ENCODE measurements around the gene ADGRB2.

Gene ADGRB2

DNA sequence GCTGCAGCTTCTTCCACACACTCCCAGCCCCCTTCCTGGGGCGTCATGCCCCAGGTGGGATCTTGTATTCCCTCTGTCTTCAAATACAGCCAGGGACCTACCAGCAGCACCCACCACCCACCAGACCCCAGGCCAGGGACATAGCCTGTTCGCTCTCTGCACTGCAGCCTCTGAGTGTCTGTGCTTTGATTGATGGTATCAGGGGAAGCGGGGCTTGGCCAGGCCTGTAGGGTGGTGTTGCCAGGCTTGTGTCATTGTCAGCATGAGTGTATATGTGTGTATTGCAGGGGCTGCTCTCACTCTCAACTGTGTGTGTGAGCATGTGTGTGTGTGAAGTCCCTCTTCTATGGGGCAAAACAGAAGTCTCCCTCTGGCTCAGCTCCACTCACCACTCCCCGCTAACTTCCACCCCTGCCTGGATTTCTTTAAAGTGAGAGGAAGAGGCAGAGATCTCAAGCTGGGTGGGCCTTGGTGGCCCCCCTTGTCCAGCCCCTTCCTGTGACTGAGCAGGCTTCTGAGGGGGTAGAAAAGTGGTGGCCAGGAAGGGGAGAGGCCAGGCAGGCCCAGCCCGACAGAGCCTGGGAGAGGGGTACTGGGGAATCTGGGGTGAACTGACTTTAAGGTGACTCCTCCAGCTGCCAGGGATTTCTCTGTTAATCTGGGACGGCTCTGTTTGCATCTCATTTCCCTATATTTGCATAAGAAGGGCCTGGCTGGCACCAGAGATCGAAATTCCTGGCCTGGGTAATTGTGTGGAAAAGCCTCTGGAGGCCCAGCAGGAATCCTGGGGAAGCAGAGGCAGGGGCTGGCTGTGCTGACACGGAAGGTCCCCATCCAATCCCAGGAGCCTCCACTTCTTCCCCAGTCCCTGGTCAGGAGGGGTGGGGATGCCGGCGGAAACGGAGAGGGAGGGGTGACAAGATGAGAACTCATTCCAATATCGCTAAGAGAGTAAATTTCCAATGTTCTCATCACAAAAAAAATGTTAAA is 18.6 kb upstream of the ADGRB2 start:
- DNase-seq (ENCODE audit: low read depth, low spot score) = no peak

DNA sequence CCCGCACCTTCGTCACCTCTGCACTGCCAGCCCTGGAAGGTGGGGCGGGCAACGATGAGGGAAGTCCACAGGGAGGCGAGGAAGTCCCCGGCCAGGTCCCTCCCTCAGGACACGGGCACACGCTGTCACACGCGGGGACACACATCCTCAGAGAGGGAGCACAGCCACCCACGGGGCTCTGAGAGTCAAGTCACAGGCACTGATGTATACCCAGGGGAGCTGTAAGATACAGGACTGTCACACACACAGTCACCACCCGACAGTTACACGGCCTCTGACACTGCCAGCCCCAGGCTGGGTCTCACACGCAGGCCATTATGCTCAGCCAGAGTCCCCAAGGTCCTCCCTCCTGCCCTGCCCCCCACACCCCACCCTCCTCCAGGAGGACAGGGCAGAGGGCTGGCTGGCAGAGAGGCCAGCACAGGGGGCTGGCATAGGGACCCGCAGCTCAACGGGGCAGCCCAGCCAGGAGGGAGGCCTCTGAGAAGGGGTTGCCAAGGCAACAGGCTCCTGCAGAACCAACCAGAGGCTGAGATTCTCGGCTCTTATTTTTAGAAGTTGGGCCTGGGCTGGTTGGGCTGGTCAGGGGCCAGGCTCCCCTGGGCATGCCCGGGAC is 17.7 kb upstream of the ADGRB2 start:
- DNase-seq (ENCODE audit: low read depth, low spot score) = no peak

DNA sequence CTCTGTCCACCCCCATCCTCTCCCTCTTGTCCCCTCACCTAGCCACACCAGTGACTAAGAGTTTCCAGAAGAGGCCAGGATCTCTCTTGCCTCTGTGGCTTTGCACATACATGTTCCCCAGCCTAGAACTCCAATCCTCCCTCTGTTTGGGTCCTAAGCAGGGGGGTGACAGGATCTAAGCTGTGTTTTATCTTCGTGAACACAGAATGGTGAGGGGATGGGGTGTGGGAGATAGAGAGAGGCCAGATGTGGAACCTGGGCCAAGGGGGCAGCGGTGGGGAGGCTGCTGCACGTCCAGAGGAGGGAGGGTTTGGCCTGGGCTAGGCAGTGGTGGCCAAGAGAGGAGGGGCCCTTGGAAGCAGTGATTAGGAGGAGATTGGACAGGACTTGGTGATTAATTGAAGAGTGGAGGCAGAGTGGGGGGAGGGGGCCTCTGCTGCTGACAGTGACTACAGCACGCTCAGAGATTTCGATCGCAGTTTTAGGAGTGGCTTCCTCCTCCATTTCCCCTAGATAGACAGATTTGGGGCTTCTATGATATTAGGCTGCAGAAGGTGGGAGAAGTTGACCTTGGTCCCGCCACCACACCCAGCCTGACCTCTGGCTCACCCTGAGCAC is 17.1 kb upstream of the ADGRB2 start:
- no peak for DNase-seq (ENCODE audit: low read depth, low spot score)

DNA sequence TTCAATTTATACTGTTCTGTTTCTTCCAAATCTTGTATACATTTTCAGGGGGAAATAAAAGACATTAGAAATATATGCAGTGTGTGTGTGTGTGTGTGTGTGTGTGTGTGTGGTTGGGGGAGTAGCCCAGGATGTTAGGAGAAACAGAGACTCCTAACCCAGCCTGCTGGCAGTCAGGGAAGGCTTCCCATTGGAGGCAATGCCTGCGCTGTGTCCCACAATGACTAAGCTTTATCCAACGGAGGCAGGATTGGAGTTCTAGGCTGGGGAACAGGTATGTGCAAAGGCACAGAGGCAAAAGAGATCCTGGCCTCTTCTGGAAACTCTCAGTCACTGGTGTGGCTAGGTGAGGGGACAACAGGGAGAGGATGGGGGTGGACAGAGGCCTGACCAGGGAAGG is 16.5 kb upstream of the ADGRB2 start:
- no peak for DNase-seq (ENCODE audit: low read depth, low spot score)

DNA sequence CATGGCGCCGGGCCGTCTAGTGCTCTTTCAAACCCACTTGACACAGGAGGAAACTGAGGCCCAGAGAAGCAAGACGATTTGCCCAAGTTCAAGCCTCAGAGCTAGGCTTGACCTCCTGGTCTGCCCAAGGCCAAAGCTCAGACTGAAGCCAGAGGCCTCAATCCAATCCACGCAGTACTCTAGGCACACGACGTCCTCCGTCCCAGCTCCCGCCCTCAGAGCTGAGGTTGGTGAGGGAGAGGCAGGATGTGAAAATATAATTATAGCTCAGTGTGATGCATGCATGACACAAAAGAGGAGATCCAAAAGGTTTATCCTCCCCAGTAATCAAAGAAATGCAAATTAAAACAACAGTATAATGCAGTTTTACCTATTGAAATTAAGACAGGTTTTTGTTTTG is 15.5 kb upstream of the ADGRB2 start:
- no peak for DNase-seq (ENCODE audit: low read depth, low spot score)

DNA sequence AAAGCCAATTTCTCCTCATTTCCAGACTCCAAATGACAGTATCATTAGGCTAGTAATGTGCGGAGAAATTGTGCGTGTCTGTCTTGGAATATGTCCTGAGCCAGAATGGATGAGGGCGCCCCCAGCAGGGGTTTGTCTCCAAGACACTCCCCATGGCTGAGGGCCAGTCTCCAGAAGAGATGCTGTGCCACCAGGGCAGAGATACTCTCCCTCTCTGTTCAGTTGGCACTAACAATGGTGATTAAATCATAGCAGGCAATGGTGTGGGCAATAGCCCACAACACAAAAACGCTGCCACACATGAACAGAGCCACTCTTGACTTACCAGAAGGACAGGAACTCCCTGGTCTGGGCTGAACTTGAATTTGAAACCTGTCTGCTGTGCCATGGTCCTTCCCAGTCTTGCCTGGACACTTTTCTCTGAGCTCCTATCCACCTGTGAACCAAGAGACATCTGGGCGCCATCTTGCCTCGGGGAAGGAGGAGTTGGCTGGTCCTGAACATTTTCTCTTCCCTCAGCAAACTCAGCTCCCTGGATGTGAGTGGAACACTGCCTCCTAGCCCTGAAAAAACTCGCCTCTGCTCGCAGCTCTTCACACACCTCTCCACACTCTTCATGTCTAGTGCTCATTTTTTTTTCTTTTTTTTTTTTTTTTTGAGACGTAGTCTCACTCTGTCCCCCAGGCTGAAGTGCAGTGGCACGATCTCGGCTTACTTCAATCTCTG is 14.8 kb upstream of the ADGRB2 start:
- DNase-seq (ENCODE audit: low read depth, low spot score) = no peak

DNA sequence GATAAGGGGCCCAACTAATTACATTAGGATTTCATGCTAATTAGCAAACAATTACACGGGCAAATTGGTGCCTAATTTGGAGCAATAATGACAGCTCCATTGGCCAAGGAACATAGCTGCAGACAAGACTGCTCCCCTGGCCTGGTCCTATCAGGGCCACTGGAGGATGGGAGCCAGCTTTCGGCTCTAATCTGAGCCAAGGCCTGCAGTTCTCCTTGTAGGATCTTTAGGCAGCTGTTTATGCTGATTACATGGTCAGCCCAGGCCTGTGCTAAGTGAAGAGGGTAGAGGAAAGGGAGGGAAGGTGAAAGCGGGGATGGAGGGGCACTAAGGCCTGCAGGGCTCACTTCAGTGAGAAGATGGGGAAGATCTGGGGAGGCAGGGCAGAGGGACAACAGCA is 12.4 kb upstream of the ADGRB2 start:
- DNase-seq (ENCODE audit: low read depth, low spot score) = no peak

DNA sequence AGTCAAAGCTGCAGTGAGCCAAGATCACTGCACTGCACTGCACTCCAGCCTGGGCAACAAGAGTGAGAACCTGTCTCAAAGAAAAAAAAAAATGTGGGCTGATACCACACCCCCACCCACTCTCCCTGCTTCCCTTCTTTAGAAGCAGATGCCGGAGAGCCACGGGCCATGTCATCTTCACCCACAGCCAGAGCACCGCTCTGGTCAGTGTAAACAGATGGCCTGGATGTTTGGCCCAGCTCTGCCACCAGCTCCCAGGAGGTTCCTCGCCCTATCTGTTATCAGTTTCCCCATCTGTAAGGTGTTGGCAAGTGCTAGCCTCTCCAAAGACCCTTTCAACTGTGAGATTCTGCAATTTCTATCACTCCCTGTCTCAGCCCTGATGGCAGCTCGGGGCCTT is 11.9 kb upstream of the ADGRB2 start:
- DNase-seq (ENCODE audit: low read depth, low spot score) = no peak

DNA sequence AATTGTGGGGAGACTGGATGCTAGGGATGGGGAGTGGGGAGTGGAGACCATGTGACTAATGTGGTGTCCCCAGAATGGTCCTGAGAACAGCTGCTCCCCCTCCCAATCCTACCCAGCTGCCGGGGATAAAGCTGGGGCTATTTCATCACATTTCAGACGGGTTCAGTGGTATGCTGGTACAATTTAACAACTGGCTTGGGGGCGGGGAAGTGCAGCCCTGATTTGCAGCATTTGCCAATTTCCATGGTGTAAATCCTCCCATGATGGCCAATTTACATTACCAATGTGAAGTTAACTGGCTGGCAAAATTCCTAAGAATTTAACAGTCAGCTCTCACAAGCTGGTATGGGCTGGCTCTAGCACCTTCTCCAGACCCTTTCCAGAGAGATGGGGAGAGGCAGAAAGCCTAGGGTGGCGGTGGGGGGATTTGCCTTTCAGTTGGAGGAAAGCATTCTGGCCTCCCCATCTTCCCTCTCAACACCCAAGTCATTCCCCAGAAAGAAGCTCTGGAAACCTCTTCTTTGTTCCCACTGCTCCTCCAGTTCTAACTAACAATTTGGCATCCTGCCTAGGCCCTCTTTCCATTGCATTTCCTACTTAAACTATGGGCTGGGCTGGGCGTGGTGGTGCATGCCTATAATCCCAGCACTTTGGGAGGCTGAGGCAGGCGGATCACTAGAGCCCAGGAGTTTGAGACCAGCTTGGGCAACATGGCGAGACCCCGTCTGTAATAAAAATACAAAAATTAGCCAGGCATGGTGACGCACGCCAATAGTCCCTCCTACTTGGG is 11.3 kb upstream of the ADGRB2 start:
- DNase-seq (ENCODE audit: low read depth, low spot score) = no peak

DNA sequence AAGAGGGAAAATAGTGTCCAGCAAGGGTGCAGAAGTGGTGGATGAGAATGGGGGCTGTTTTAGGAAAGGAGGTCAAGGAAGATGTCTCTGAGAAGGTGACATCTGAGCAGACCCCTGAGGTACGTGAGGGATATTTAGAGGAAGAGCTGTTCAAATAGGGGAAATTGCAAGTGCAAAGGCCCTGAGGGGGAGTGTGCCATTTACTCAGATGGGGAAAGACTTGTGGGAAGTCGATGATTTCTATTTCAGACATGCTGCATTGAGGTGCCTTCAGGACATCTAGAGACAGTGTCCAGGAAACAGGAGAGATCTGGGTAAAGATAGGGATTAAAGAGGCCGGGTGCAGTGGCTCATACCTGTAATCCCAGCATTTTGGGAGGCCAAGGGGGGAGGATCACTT is 10.4 kb upstream of the ADGRB2 start:
- no peak for DNase-seq (ENCODE audit: low read depth, low spot score)

DNA sequence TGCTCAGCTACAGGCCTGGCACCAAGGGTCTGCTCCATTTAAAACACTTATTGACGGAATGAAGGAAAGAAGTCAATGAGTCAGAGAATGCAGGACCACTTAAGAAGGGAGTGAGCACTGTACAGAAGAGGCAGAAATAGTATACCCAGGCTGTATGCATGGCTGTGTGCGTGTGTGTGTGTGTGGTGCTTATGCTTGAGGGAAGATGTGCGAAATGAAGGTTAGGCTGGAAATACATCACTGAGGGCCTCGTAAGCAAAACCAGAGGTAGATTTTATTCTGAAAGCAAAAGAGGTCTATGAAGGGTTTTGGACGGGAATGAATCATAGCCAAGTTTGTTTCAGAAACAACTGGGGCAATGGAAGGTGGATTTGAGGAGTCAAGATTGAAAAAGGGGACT is 9.7 kb upstream of the ADGRB2 start:
- no peak for DNase-seq (ENCODE audit: low read depth, low spot score)

DNA sequence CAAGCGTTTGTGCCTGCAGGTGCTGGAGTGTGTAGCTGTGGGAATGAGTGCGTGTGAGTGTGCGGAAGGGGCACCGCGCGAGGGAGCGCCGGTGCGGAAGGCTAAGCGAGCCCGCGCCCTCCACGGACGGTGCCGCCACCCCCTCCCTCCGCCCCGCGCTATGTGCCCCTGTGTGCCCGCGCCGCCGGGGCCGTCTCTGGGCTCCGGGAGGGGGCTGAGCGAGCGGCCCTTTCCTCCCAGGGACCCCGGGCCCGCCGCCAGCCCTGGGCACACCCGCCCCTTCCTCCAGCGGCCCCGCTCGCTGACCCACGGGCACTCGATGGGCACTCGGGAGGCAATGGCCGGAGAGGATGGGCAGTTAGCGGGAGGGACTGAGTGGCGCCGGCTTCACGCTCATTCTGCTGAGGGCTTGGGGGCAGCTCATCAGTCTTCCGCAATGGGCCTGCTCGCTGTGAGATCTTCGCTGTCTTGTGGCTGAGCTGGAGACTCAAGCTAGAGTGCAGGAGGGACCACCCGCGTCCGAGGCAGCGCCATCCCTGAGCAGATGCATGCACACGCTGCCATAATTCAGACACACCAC is 8.6 kb upstream of the ADGRB2 start:
- DNase-seq (ENCODE audit: low read depth, low spot score) = no peak

DNA sequence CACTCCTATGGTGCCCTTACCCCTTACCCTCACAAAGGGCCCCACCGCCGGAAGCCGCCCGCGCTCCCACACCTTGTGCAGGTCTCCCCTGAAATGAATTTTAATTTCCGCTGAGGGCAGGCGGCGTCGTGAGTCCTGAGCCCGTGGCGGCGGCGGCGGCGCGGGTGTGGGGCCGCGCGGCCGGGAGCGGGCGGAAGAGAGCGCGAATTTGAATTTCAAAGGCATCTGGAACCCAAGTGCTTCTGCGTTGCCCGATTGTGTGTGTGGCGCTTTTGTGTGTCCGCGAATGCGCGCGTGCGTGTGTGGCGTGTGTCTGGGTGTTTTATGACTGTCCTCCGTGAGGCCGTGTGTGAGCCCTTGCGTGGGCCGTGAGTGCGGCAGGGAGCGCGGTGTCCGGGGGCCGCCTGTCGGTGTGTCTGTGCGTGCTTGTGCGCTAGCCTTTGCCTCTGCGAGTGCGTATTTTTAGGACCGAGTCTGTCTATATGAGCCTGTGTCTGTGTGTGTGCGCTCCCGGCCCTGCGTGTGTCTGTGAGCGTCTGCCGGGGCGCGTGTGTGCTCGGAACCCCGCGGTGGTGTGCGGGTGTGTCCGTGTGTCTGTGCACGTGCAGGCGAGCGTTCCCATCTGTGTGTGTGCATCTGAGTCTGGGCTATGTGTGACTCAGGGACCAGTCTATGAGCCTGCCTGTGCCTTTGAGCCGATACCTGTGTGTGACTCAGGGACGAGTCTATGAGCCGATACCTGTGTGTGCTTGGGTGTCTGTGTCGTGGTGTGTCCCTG is 7.9 kb upstream of the ADGRB2 start:
- DNase-seq (ENCODE audit: low read depth, low spot score) = no peak

DNA sequence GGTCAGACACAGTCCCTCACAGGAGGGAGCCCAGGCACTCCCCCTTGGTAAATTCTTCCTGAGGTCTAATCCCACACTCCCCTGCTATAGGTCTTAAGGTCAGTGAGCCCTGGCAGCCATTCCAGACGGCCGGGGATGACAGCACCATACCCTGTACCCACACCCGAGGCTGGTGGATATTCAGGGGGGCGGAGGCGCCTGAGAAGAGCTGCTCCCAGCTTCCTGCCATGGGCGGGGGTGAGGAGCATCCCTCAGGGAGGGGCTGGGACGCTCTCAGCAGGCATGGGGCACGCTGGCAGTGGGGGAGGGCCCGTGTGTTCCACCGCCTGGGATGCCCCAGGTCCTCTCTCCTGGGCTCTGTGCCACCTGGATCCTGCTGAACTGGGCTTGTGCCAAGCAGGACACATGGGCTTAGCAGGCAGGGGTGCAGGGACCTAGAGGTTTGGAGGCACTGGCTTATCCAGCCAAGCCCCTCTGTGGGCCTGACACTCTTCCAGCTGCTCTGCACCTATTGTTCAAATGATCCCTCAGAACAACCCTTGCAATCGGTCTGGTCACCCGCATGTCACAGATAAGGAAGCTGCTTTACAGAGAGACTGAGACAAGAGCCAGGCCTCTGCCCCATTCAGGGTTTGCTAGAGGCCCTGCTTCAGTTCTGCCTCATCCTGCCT is 5.7 kb upstream of the ADGRB2 start:
- no peak for DNase-seq (ENCODE audit: low read depth, low spot score)

DNA sequence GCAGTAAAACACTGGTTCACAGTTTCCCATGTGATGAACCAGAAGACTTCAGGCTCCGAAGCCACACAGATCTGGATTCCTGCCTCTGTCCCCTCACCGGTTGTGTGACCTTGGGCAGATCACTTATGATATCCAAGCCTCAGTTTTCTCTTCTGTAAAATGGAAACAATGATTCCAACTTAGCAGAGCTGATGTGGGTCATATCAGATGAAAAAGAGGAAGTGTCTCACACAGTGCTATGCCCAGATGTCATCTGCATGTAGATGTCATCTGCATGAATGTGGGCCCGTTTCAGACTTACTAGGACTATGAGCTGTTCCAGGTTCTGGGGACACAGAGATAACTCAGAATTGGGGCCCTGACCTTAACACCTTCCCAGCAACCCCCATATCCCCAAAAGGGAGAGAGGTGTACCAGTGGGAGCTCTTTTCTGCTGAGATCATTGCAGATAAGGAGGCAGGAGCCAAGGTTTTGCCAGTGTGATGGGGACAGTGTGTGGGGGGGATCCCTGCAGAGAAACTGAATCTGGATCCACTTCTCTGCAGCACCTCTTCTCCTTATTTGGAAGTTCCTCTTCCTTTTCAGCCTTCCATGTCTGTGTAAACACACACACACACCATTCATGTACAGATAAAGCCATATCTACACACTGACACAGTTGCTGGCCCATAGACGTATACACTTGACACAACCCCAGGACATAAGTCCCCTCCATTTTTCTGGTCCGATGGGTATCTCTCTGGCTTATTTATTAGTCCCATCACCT is 5.0 kb upstream of the ADGRB2 start:
- no peak for DNase-seq (ENCODE audit: low read depth, low spot score)

DNA sequence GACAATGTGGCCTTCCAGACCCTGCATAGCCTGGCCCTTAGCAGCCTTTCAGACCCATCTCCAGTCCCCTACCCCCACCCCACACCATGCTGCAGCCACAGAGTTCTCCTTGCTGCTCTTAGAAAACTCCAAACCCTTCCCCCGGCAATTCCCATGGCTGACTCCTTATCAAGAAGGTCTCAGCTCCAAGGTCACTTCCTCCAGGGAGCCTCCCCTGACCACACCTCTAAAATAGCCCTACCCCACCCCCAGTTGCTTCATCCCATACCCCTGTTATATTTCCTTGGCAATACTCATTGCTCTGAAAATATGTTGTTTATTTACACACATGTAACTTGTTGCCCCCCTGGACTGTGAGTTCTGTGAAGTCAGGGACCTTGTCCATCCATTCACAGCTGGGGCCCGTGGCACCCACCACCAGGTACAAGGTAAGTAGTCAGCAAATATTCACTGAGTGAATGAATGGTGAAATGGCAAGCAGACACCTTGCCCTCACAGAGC is 4.3 kb upstream of the ADGRB2 start:
- DNase-seq (ENCODE audit: low read depth, low spot score) = no peak

DNA sequence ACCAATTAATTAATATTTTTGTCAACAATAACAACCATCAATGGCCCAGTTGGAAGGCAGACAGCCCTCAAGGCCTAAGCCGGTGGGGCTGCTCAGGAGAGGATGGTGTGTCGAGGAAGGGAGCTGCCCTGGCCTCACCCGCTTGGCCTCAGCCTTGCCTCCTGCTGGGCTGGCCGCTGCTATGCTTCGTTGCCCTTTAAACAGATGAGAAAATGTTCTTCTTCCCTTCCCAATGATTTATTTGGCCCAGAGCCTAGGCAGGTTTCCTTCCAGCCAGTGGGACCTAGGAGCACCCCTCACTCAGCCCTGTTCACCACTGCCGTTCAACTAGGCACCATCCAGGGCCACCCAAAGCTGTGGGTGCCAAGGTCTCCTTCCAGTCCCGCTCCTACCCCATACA is 3.1 kb upstream of the ADGRB2 start:
- DNase-seq (ENCODE audit: low read depth, low spot score) = no peak

DNA sequence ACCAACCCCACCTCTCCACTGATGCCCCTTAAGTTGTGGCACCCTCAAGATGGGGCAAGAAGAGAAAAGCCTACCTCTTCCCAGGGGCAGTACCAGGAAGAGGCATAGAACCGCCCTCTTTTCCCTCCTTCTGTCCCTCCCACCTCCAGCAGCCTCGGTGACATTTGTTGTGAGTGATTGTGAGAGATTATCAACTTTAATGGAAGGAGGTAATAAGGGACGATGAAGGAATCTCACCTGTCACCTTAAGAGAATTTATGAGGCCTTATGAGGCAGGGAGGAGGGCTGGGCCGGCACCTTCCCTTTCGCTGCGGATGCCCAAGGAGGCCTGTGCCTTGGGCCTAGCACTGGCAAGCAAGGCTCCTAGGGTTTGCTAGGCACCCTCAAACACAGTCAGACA is 1.4 kb upstream of the ADGRB2 start:
- no peak for DNase-seq (ENCODE audit: low read depth, low spot score)

DNA sequence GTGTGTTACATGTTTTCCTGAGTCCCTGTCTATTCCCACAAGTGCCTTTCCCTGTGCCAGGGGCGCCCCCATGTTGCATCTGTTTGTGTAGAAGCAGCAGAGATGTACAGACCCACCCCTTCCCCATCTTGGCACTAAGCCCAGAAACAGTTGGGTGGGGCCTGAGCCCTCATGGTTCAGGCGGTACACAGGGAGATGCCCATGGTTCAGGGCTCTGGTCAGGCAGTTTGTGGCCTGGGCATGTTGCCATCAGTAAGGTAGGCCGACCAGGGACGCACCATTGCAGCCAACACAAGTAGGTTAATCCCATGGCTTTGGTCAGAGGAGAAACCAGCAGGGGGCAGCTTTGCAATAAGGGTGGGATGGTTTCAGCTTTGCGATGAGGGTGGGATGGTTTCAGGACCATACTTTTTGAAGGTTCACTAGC is 914 bp upstream of the ADGRB2 start:
- DNase-seq (ENCODE audit: low read depth, low spot score) = no peak
